Measurements from ENCODE around the gene LRBA.

DNA sequence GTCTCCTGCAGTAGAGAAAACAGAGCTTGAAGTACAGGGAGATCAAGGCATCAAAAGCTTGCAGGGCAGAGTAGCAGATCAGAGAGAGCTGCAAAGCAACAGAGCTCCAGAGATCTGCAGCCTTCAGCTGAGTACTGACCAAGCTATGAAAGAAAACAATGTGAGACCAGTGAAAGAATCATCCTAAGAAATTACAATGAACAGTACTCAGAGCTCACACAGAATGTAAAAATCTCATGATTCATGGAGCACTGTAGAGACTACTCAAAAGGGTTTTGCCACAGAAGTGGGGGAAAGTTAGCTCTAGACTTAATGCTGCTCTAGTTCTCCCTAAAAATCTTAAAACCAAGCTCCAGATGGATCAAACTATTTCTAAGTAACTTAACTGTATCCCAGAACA is 513.1 kb downstream of the LRBA start:
- TF ChIP-seq, protein P1, sequence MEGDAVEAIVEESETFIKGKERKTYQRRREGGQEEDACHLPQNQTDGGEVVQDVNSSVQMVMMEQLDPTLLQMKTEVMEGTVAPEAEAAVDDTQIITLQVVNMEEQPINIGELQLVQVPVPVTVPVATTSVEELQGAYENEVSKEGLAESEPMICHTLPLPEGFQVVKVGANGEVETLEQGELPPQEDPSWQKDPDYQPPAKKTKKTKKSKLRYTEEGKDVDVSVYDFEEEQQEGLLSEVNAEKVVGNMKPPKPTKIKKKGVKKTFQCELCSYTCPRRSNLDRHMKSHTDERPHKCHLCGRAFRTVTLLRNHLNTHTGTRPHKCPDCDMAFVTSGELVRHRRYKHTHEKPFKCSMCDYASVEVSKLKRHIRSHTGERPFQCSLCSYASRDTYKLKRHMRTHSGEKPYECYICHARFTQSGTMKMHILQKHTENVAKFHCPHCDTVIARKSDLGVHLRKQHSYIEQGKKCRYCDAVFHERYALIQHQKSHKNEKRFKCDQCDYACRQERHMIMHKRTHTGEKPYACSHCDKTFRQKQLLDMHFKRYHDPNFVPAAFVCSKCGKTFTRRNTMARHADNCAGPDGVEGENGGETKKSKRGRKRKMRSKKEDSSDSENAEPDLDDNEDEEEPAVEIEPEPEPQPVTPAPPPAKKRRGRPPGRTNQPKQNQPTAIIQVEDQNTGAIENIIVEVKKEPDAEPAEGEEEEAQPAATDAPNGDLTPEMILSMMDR (IDR thresholded peaks at IDR 0.05), result no peak
- TF ChIP-seq POLR2A (IDR thresholded peaks at IDR 0.05), result no peak

Measured in testis (tissue), 2 donors.